ENCODE results near the gene CYP4V2.

DNA sequence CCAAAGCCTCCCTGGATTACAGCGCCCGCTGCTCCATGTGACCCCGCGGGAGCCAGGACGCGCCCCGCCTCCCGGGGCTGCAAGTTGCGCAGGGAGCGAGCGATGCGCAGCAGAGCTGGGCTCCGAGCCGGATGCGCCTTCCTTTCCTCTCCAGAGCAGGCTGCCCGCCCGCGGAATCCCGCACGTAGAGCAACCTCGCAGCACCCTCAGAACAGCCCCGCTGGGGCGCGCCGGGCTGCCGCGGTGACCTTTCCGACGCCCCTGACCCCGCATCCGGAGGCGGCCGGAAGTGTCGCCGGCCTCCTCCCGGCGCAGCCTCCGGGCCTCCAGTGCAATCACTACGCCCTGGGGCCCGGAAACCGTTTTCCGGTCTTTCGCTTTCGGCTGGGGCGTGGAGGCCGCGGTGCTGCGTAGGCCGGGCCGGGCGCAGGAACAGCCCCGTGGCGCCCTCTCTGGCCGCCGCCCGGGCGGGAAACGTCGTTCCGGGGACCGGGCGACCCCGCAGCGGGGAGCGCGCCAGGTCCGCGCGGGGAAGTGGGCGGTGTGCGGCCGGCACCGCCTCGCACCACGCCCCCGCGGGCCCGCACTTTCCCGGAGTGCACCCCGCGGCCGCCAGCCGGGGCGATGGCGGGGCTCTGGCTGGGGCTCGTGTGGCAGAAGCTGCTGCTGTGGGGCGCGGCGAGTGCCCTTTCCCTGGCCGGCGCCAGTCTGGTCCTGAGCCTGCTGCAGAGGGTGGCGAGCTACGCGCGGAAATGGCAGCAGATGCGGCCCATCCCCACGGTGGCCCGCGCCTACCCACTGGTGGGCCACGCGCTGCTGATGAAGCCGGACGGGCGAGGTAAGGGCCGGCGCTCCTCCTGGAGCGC is at the start of gene CYP4V2:
- no peak for TF ChIP-seq GATA3 (IDR thresholded peaks at IDR 0.05; ENCODE audit: low read depth, low read length)
- no peak for TF ChIP-seq GATA2 (IDR thresholded peaks at IDR 0.05; ENCODE audit: low read depth, low read length)

Data from SH-SY5Y (cell line).